BLaER1 treated with 17β-estradiol and CSF1 and Interleukin-3, amounts not matched to agents 10 nM and 100 nM (cell line): Measurements from ENCODE around the gene FKBP4.

ENCODE experiments used
- H3K27ac ChIP-seq, 11 experiments: shearing (Covaris generic); formaldehyde crosslinking; 2 replicates each; pipeline ENCODE4 v1.8.1; 2022
- H3K27me3 ChIP-seq, 11 experiments: shearing (Covaris generic); formaldehyde crosslinking; 2 replicates each; pipeline ENCODE4 v1.8.1; 2022
- H3K36me3 ChIP-seq, 11 experiments: shearing (Covaris generic); formaldehyde crosslinking; 2 replicates each; pipeline ENCODE4 v1.8.1; 2022
- H3K4me1 ChIP-seq, 10 experiments: shearing (Covaris generic); formaldehyde crosslinking; 2 replicates each; pipeline ENCODE4 v1.8.1; 2022
- H3K4me2 ChIP-seq, 11 experiments: shearing (Covaris generic); formaldehyde crosslinking; 2 replicates each; pipeline ENCODE4 v1.8.1; 2022
- H3K4me3 ChIP-seq, 10 experiments: shearing (Covaris generic); formaldehyde crosslinking; 2 replicates each; pipeline ENCODE4 v1.8.1; 2022
- H3K9ac ChIP-seq, 11 experiments: shearing (Covaris generic); formaldehyde crosslinking; 2 replicates each; pipeline ENCODE4 v1.8.1; 2022
- H3K9me3 ChIP-seq, 11 experiments: shearing (Covaris generic); formaldehyde crosslinking; replicated peaks in 1 of 11; 2 replicates each; pipeline ENCODE4 v1.8.1; 2022
- H4K20me1 ChIP-seq, 11 experiments: shearing (Covaris generic); formaldehyde crosslinking; 2 replicates each; pipeline ENCODE4 v1.8.1; 2022
- Cebpa-rat ChIP-seq, 11 experiments: shearing (Covaris generic); IDR thresholded peaks; 2 replicates each; pipeline ENCODE4 v1.8.1; 2022

The FKBP4 gene

GRCh38 chr12:2842948-2843347 is 48.2 kb downstream of the FKBP4 start:
- no peaks in the 10 kb centered on the region for H3K4me1 ChIP-seq
- TF ChIP-seq Cebpa-rat (IDR thresholded peaks at IDR 0.05), result no peak
- no peak overlapping the region for H3K9ac ChIP-seq
- no peaks in the 10 kb centered on the region for H3K27me3 ChIP-seq
- H3K4me2 ChIP-seq, result no peak overlapping the region
- no peak overlapping the region for H3K4me3 ChIP-seq
- H4K20me1 ChIP-seq, result peaks cover 0 to 9% (median 0%) of the 10 kb centered on the region in 11 experiments; a peak in 2 of 22 replicates
- H3K36me3 ChIP-seq, result peaks cover 0 to 51% (median 20%) of the 10 kb centered on the region in 11 experiments; a peak in 15 of 22 replicates
- no peak overlapping the region for H3K27ac ChIP-seq
- H3K9me3 ChIP-seq, result no peaks in the 10 kb centered on the region

GRCh38 chr12:2844786-2845185 is 50.0 kb downstream of the FKBP4 start:
- H4K20me1 ChIP-seq, result peaks cover 0 to 9% (median 0%) of the 10 kb centered on the region in 11 experiments; a peak in 2 of 22 replicates
- no peaks in the 10 kb centered on the region for H3K27me3 ChIP-seq

GRCh38 chr12:2845280-2845679 is 50.5 kb downstream of the FKBP4 start:
- peaks cover 0 to 9% (median 0%) of the 10 kb centered on the region in 11 experiments; a peak in 2 of 22 replicates for H4K20me1 ChIP-seq
- H3K4me2 ChIP-seq, result no peak overlapping the region
- H3K27ac ChIP-seq, result no peak overlapping the region
- H3K4me1 ChIP-seq, result no peaks in the 10 kb centered on the region
- H3K4me3 ChIP-seq, result no peak overlapping the region
- no peak overlapping the region for H3K9ac ChIP-seq
- H3K27me3 ChIP-seq, result no peaks in the 10 kb centered on the region
- TF ChIP-seq Cebpa-rat (IDR thresholded peaks at IDR 0.05), result no peak
- H3K36me3 ChIP-seq, result peaks cover 0 to 29% (median 15%) of the 10 kb centered on the region in 11 experiments; a peak in 11 of 22 replicates
- no peaks in the 10 kb centered on the region for H3K9me3 ChIP-seq

More at GRCh38 chr12:2844786-2845185, 50.0 kb downstream of the FKBP4 start:
- H3K4me2 ChIP-seq, result no peak overlapping the region
- H3K36me3 ChIP-seq, result peaks cover 0 to 33% (median 18%) of the 10 kb centered on the region in 11 experiments; a peak in 14 of 22 replicates
- no peaks in the 10 kb centered on the region for H3K9me3 ChIP-seq
- no peaks in the 10 kb centered on the region for H3K4me1 ChIP-seq
- no peak overlapping the region for H3K9ac ChIP-seq
- H3K27ac ChIP-seq, result no peak overlapping the region
- H3K4me3 ChIP-seq, result no peak overlapping the region
- TF ChIP-seq Cebpa-rat (IDR thresholded peaks at IDR 0.05), result no peak

DNA sequence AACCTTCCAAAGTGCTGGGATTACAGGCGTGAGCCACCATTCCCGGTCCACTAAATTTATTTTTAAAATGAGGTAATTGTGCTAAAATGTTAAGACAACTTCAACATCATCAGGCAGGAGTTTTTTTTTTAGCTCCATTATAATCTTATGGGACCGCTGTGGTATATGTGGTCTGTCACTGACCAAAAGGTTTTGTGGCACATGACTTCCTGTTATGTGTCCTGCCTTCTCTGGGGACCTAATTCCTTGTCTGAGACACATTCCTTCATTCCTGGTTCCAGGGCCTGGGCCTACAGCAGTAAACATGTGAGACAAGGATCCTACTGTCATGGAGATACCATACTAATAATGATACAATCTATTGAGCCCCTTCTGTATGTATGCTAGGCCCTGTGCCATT is 57.2 kb downstream of the FKBP4 start:
- no peaks in the 10 kb centered on the region for H3K27me3 ChIP-seq
- no peak overlapping the region for H3K9ac ChIP-seq
- peak overlapping the region in 10 of 11 experiments; percentile 26 to 56 (median 40); a peak in 15 of 22 replicates for H3K4me2 ChIP-seq
- TF ChIP-seq Cebpa-rat (IDR thresholded peaks at IDR 0.05), result no peak
- H3K4me1 ChIP-seq, result peaks cover 5 to 37% (median 28%) of the 10 kb centered on the region in 10 experiments; a peak in 17 of 20 replicates
- H3K27ac ChIP-seq, result no peak overlapping the region
- peaks cover 0 to 16% (median 4%) of the 10 kb centered on the region in 11 experiments; a peak in 12 of 22 replicates for H4K20me1 ChIP-seq
- H3K4me3 ChIP-seq, result no peak overlapping the region
- H3K36me3 ChIP-seq, result peaks cover 0 to 14% (median 5%) of the 10 kb centered on the region in 11 experiments; a peak in 13 of 22 replicates
- no peaks in the 10 kb centered on the region for H3K9me3 ChIP-seq

DNA sequence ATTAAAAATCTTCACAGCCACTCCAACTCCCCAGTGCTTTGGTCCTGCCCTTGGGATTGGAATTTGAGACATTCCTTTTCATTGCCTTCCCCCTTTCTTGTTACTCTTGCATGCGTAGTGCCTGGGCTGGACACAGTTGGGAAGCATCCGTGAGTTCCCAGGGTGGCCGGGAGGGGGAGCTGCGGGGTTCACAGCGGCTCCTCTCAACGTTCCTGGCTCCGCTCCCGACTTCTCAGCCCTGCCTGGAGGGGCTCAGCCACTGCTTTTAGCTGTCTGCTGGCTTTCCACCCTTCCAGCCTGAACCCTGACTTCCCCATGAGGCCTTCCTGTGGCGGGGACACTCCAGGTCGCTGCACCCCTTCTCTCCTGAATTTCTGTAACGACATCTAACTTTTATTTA is 58.9 kb downstream of the FKBP4 start:
- H3K9ac ChIP-seq, result no peak overlapping the region
- no peak for TF ChIP-seq Cebpa-rat (IDR thresholded peaks at IDR 0.05)

More for the DNA sequence above, 58.9 kb downstream of the FKBP4 start:
- Histone ChIP-seq H3K4me1 (peaks cover 5 to 37% (median 28%) of the 10 kb centered on the region in 10 experiments; a peak in 17 of 20 replicates), H3K9me3 (no peaks in the 10 kb centered on the region), H3K36me3 (peaks cover 14 to 31% (median 20%) of the 10 kb centered on the region in 11 experiments), H4K20me1 (peaks cover 0 to 33% (median 17%) of the 10 kb centered on the region in 11 experiments; a peak in 14 of 22 replicates), H3K4me2 (no peak overlapping the region), H3K27me3 (no peaks in the 10 kb centered on the region), H3K27ac (no peak overlapping the region), H3K4me3 (no peak overlapping the region)
